Transverse colon (tissue), 4 donors: ENCODE results near the gene CHST13. TPM values are rescaled to one million over a fixed set of nuclear protein-coding genes. Genes with fewer than 3 reads are reported as not detected.

Experiments
- DNase-seq: peaks from one replicate; pipeline ENCODE4 v3.0.0-alpha.2; 2019
- H3K27ac ChIP-seq, 4 donors: fragments of 200-600 bp; sonication (generic); 2 replicates each; pipeline ENCODE4 v1.5.1; 2016 to 2018; ENCODE audit warnings: inconsistent platforms in 4 of 4
- H3K27me3 ChIP-seq: fragments of 200-600 bp; sonication (generic); 2 replicates; pipeline ENCODE4 v1.5.1; 2017; ENCODE audit warnings: inconsistent platforms
- H3K36me3 ChIP-seq, 4 donors: fragments of 200-600 bp; sonication (generic); 2 replicates each; pipeline ENCODE4 v1.5.1; 2017 to 2019; ENCODE audit warnings: inconsistent platforms in 4 of 4
- H3K4me1 ChIP-seq, 4 donors: fragments of 200-600 bp; sonication (generic); 2 replicates each; pipeline ENCODE4 v1.5.1; 2017 to 2020; ENCODE audit warnings: inconsistent platforms in 4 of 4
- H3K4me3 ChIP-seq, 4 donors: fragments of 200-600 bp; sonication (generic); 1 replicate in 1 of 4; 2 replicates in 3 of 4; pipeline versions ENCODE4 v1.5.1 to v1.6.1; 2017 to 2019; ENCODE audit warnings: inconsistent platforms in 4 of 4
- H3K9me3 ChIP-seq, 2 donors: fragments of 200-600 bp; sonication (generic); 2 replicates each; pipeline ENCODE4 v1.5.1; 2017 to 2019; ENCODE audit warnings: inconsistent platforms in 2 of 2
- CTCF ChIP-seq, 5 experiments: fragments of 200-600 bp in 3 of 5; fragments of 450-650 bp in 2 of 5; sonication (generic) in 3 of 5; IDR thresholded peaks; 1 replicate in 2 of 5; 2 replicates in 3 of 5; pipeline ENCODE4 v1.5.1; 2016 to 2017; ENCODE audit warnings: antibody characterized with exemption in 5 of 5, inconsistent platforms in 3 of 5, mild to moderate bottlenecking in 2 of 5, moderate library complexity in 1 of 5
- EP300 ChIP-seq: sonication (generic); formaldehyde crosslinking; IDR thresholded peaks from one replicate; pipeline ENCODE4 v1.6.1; 2017; ENCODE audit warnings: antibody characterized with exemption, low read depth
- POLR2A ChIP-seq: fragments of 450-650 bp; IDR thresholded peaks from one replicate; pipeline ENCODE4 v1.6.1; 2016; ENCODE audit warnings: antibody characterized with exemption, mild to moderate bottlenecking, moderate library complexity
- POLR2AphosphoS5 ChIP-seq, 3 donors: sonication (generic); formaldehyde crosslinking; IDR thresholded peaks; one replicate each; pipeline ENCODE4 v1.6.1; 2016; ENCODE audit warnings: antibody characterized with exemption in 3 of 3
- WGBS, 2 donors: methylation state at CpG; one replicate each; pipeline ENCODE4 v1.1.5; 2018; ENCODE audit warnings: low coverage in 1 of 2; 5-methylcytosine and 5-hydroxymethylcytosine counted together
- in situ Hi-C, 4 donors: fragments of 200-750 bp; cut with MboI; loops; one replicate each; pipeline versions ENCODE4 v1.15.0 to v1.15.1; 2017; ENCODE audit warnings: low sequenced_read_pairs in 3 of 4, low pct_ligation_motif_present in 1 of 4, low pct_unique_long_range_greater_than_20kb in 1 of 4
- intact Hi-C: fragments of 100-400 bp; cut with DNase I; formaldehyde crosslinking; loops from one replicate; pipeline ENCODE4 v1.15.1; 2023; ENCODE audit warnings: low total_unique reads
- total RNA-seq, 4 donors: library from RNA; depleted of rRNA; stranded (reverse); fragments of >200 nt; gene quantifications; one replicate each; pipeline ENCODE4 v1.1.0, GENCODE V29; 2016

CHST13 gene
- total RNA-seq, 4 donors from 2014 or later, result 2.0 to 6.4 (median 4.9) TPM; not detected in 1

DNA sequence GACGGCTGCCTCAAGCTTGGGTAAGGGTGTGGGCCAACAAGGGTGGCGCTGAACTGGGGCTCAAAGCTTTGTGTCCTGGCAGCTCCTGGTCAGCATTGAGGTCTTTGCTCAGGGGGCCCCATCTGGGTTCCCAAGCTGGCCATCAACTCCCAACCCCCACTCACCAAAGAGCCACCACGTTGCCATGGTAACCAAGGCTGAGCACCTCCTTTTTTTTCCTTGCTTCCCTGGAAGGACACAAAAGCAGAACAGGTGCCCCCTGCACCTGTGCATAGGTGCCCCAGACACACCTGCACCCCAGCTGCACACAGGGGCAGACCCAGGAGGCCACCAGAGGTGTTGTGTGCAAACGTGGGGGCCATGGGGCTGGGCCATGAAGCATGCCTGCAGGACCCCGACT is 22.9 kb upstream of the CHST13 start:
- no peaks in the 10 kb centered on the region for H3K4me1 ChIP-seq
- no peaks in the 10 kb centered on the region for H3K9me3 ChIP-seq
- H3K27me3 ChIP-seq, result peaks cover under 1% of the 10 kb centered on the region
- WGBS, 2 donors, result 67% methylated on average over 5 of the region's 5 CpGs; no CpG with 5 or more reads in 1 of the 2 donors
- no peaks in the 10 kb centered on the region for H3K36me3 ChIP-seq
- no peak overlapping the region for H3K4me3 ChIP-seq
- intact Hi-C loops (no loop called here), in situ Hi-C loops (no loop called here)
- no peak for DNase-seq
- no peak overlapping the region for H3K27ac ChIP-seq
- TF ChIP-seq CTCF (IDR thresholded peaks at IDR 0.05), result no peak
- no peak for TF ChIP-seq POLR2A
- no peak for TF ChIP-seq EP300
- no peak for TF ChIP-seq POLR2AphosphoS5 (IDR thresholded peaks at IDR 0.05)

- TF ChIP-seq POLR2A (no peak), POLR2AphosphoS5 (IDR thresholded peaks at IDR 0.05) (no peak), EP300 (no peak), CTCF (IDR thresholded peaks at IDR 0.05) (no peak)
- 64 to 67% methylated on average over 2 to 7 of the region's 7 CpGs for WGBS, 2 donors
- no peak for DNase-seq
Measured at GRCh38 chr3:126501736-126502135, 22.2 kb upstream of the CHST13 start.

GRCh38 chr3:126502656-126503055 is 21.3 kb upstream of the CHST13 start:
- intact Hi-C loops (no loop called here), in situ Hi-C loops (no loop called here)
- Histone ChIP-seq H3K4me3 (no peak overlapping the region), H3K36me3 (no peaks in the 10 kb centered on the region), H3K9me3 (no peaks in the 10 kb centered on the region), H3K27me3 (peaks cover 5% of the 10 kb centered on the region), H3K27ac (no peak overlapping the region), H3K4me1 (no peaks in the 10 kb centered on the region)
- DNase-seq, result no peak
- WGBS, 2 donors, result 79 to 100% methylated on average over 1 of the region's 1 CpG
- no peak for TF ChIP-seq POLR2A
- no peak for TF ChIP-seq CTCF (IDR thresholded peaks at IDR 0.05)
- TF ChIP-seq POLR2AphosphoS5 (IDR thresholded peaks at IDR 0.05), result no peak
- TF ChIP-seq EP300, result no peak

More at GRCh38 chr3:126501736-126502135, 22.2 kb upstream of the CHST13 start:
- H3K4me3 ChIP-seq, result no peak overlapping the region
- no peaks in the 10 kb centered on the region for H3K36me3 ChIP-seq
- no peaks in the 10 kb centered on the region for H3K9me3 ChIP-seq
- intact Hi-C loops, result no loop called here
- H3K27ac ChIP-seq, result no peak overlapping the region
- peaks cover 5% of the 10 kb centered on the region for H3K27me3 ChIP-seq
- in situ Hi-C loops, result no loop called here
- H3K4me1 ChIP-seq, result no peaks in the 10 kb centered on the region

DNA sequence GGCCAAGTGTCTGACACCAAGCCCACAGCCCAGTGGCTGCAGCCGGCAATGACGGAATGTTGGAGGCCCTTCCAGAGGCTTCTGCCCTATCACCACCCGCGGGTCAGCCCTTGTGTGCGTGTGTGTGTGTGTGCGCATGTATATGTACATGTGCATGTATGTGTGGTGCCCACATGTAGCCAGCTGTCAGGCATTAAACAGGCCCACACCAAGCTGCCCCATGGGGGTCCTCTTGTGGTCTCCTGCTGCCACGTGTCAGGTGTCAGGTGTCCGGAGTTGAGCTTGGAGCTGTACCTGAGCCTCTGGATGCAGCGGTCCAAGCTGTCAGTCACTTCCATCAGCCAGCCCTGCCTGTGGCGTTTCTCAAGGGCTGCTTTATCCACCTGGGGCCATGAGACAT is 20.3 kb upstream of the CHST13 start:
- WGBS, 2 donors, result 83% methylated on average over 10 of the region's 10 CpGs; no CpG with 5 or more reads in 1 of the 2 donors
- H3K27me3 ChIP-seq, result peaks cover 5% of the 10 kb centered on the region
- TF ChIP-seq CTCF (IDR thresholded peaks at IDR 0.05), result no peak
- no peak for TF ChIP-seq POLR2A
- TF ChIP-seq EP300, result no peak
- TF ChIP-seq POLR2AphosphoS5 (IDR thresholded peaks at IDR 0.05), result no peak
- DNase-seq, result no peak
- no peaks in the 10 kb centered on the region for H3K9me3 ChIP-seq
- H3K36me3 ChIP-seq, result no peaks in the 10 kb centered on the region
- no peaks in the 10 kb centered on the region for H3K4me1 ChIP-seq
- in situ Hi-C loops (no loop called here), intact Hi-C loops (no loop called here)
- no peak overlapping the region for H3K4me3 ChIP-seq
- no peak overlapping the region for H3K27ac ChIP-seq
